WTC11 (cell line): Measurements from ENCODE around the gene GIGYF2.

ENCODE experiments used
- ATF3 ChIP-seq: sonication (generic); formaldehyde crosslinking; conservative IDR thresholded peaks from 2 replicates; pipeline ENCODE4 v1.8.1; 2022; ENCODE audit warnings: mild to moderate bottlenecking, missing genetic modification reagents
- IRF1 ChIP-seq: sonication (generic); formaldehyde crosslinking; IDR thresholded peaks from 2 replicates; pipeline ENCODE4 v1.8.0; 2023; ENCODE audit warnings: missing genetic modification reagents

- no peak for TF ChIP-seq ATF3
- TF ChIP-seq IRF1 (CRISPR knock-in tag) = no peak
These were observed 185.0 kb downstream of the GIGYF2 start for GRCh38 chr2:232882085-232882484.
